Right atrium auricular region (tissue), 2 donors: ENCODE measurements around the gene METTL26. TPM values are rescaled to one million over a fixed set of nuclear protein-coding genes. Genes with fewer than 3 reads are reported as not detected.

ENCODE experiments used
- DNase-seq: peaks from one replicate; pipeline ENCODE4 v3.0.0-alpha.2; 2019; ENCODE audit warnings: low spot score
- H3K27ac ChIP-seq, 2 donors: fragments of 200-600 bp; sonication (generic); 1 replicate in 1 of 2; 2 replicates in 1 of 2; pipeline ENCODE4 v1.5.1; 2016 to 2019
- H3K27me3 ChIP-seq, 2 donors: fragments of 200-600 bp; sonication (generic); one replicate each; pipeline versions ENCODE4 v1.5.1 to v1.6.0; 2017 to 2019
- H3K36me3 ChIP-seq: fragments of 200-600 bp; sonication (generic); one replicate; pipeline ENCODE4 v1.5.1; 2016
- H3K4me1 ChIP-seq, 2 donors: fragments of 200-600 bp; sonication (generic); one replicate each; pipeline versions ENCODE4 v1.5.1 to v1.6.0; 2017 to 2019
- H3K4me3 ChIP-seq, 2 donors: fragments of 200-600 bp; sonication (generic); 1 replicate in 1 of 2; 2 replicates in 1 of 2; pipeline ENCODE4 v1.5.1; 2017 to 2019; ENCODE audit warnings: mild to moderate bottlenecking in 1 of 2, moderate library complexity in 1 of 2
- H3K9me3 ChIP-seq, 2 donors: fragments of 200-600 bp; sonication (generic); one replicate each; pipeline ENCODE4 v1.5.1; 2019
- CTCF ChIP-seq, 2 donors: fragments of 200-600 bp; sonication (generic); IDR thresholded peaks; one replicate each; pipeline ENCODE4 v1.5.1; 2019; ENCODE audit warnings: antibody characterized with exemption in 2 of 2
- total RNA-seq, 2 donors: library from RNA; depleted of rRNA; stranded (reverse); fragments of >200 nt; gene quantifications; one replicate each; pipeline ENCODE4 v1.1.0, GENCODE V29; 2016

METTL26 gene
- total RNA-seq, 2 donors from 2014 or later: 103 to 137 TPM

GRCh38 chr16:627454-628239, 8.5 kb downstream of the METTL26 start:
- H3K9me3 ChIP-seq: no peaks in the 10 kb centered on the region
- H3K4me1 ChIP-seq: peaks cover 0 to 35% of the 10 kb centered on the region in 2 donors
- H3K36me3 ChIP-seq: peaks cover 5% of the 10 kb centered on the region
- TF ChIP-seq CTCF (IDR thresholded peaks at IDR 0.05): no peak
- no peaks in the 10 kb centered on the region for H3K27me3 ChIP-seq
- no peak overlapping the region for H3K4me3 ChIP-seq
- no peak for DNase-seq
- no peak overlapping the region for H3K27ac ChIP-seq

GRCh38 chr16:626787-627453, 9.2 kb downstream of the METTL26 start:
- Histone ChIP-seq H3K9me3 (no peaks in the 10 kb centered on the region), H3K36me3 (peaks cover 5% of the 10 kb centered on the region), H3K4me3 (no peak overlapping the region), H3K27me3 (no peaks in the 10 kb centered on the region), H3K4me1 (peaks cover 0 to 35% of the 10 kb centered on the region in 2 donors), H3K27ac (no peak overlapping the region)
- DNase-seq: no peak
- no peak for TF ChIP-seq CTCF (IDR thresholded peaks at IDR 0.05)

GRCh38 chr16:625977-626765, 9.9 kb downstream of the METTL26 start:
- no peak for DNase-seq
- Histone ChIP-seq H3K27me3 (no peaks in the 10 kb centered on the region), H3K36me3 (peaks cover 5% of the 10 kb centered on the region), H3K4me3 (no peak overlapping the region), H3K4me1 (peaks cover 0 to 32% of the 10 kb centered on the region in 2 donors), H3K27ac (no peak overlapping the region), H3K9me3 (no peaks in the 10 kb centered on the region)
- no peak for TF ChIP-seq CTCF (IDR thresholded peaks at IDR 0.05)

- DNase-seq: no peak
- no peak overlapping the region for H3K4me3 ChIP-seq
- no peak for TF ChIP-seq CTCF (IDR thresholded peaks at IDR 0.05)
- no peaks in the 10 kb centered on the region for H3K9me3 ChIP-seq
- no peak overlapping the region for H3K27ac ChIP-seq
- peaks cover 0 to 23% of the 10 kb centered on the region in 2 donors for H3K4me1 ChIP-seq
- H3K36me3 ChIP-seq: peaks cover 5% of the 10 kb centered on the region
- H3K27me3 ChIP-seq: no peaks in the 10 kb centered on the region
These were observed 10.8 kb downstream of the METTL26 start for GRCh38 chr16:625117-625976.

GRCh38 chr16:624526-625070, 11.5 kb downstream of the METTL26 start:
- no peak for DNase-seq
- H3K36me3 ChIP-seq: peaks cover 5% of the 10 kb centered on the region
- no peak for TF ChIP-seq CTCF (IDR thresholded peaks at IDR 0.05)

More at GRCh38 chr16:624526-625070, 11.5 kb downstream of the METTL26 start:
- H3K27ac ChIP-seq: no peak overlapping the region
- no peaks in the 10 kb centered on the region for H3K27me3 ChIP-seq
- H3K4me3 ChIP-seq: no peak overlapping the region
- no peaks in the 10 kb centered on the region for H3K9me3 ChIP-seq
- peaks cover 0 to 16% of the 10 kb centered on the region in 2 donors for H3K4me1 ChIP-seq
